ENCODE measurements around the gene GPANK1.
"Not testable (repeated sequence)": the region's sequence is repeated elsewhere in the genome, so short reads cannot be mapped to it uniquely, and the experiment has no call there.

Gene GPANK1

GRCh38 chr6:31664790-31665500 is at the start of gene GPANK1:
TSS of gene GPANK1 (minus strand) at chr6:31664997. CDS start at chr6:31664478, 519 bp downstream.
- in situ Hi-C loops (cut with HindIII; ENCODE audit: low sequenced_read_pairs), result no loop called here
- DNase-seq (ENCODE audit: low read depth), result peak; percentile 86
- TF ChIP-seq CTCF (IDR thresholded peaks at IDR 0.05; ENCODE audit: low read depth, low read length, missing control alignments), result no peak
- H3K4me3 ChIP-seq (ENCODE audit: low read depth, low read length), result peak within 1 kb of the TSS; percentile 95

- in situ Hi-C loops (cut with HindIII; ENCODE audit: low sequenced_read_pairs), result no loop called here
- no peak for DNase-seq (ENCODE audit: low read depth)
- H3K4me3 ChIP-seq (ENCODE audit: low read depth, low read length), result no peak overlapping the region
- no peak for TF ChIP-seq CTCF (IDR thresholded peaks at IDR 0.05; ENCODE audit: low read depth, low read length, missing control alignments)
Measured at GRCh38 chr6:31713991-31714684, 49.3 kb upstream of the GPANK1 start.

DNA sequence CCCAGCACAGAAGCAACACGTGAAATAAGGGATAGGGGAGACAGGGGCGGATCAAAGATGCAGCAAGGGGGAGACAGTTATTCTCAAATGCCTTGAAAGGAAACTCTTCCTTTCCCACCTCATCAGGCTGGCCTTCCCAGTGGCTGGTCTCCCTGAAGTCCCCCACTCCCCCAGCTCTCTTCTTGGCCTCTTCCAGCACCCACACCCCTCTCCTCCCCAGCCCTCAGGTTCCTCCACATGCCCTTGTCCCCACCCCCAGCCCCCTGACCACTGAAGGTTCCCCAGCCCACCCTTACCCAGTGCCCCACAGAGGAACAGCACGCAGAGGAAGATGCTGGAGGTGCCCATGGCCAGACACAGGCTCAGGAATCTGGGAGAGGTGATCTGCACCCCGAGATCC is 48.7 kb upstream of the GPANK1 start:
- in situ Hi-C loops (cut with HindIII; ENCODE audit: low sequenced_read_pairs), result no loop called here
- H3K4me3 ChIP-seq (ENCODE audit: low read depth, low read length), result no peak overlapping the region
- no peak for DNase-seq (ENCODE audit: low read depth)
- no peak for TF ChIP-seq CTCF (IDR thresholded peaks at IDR 0.05; ENCODE audit: low read depth, low read length, missing control alignments)

- no peak overlapping the region for H3K4me3 ChIP-seq (ENCODE audit: low read depth, low read length)
- no peak for DNase-seq (ENCODE audit: low read depth)
- in situ Hi-C loops (cut with HindIII; ENCODE audit: low sequenced_read_pairs), result no loop called here
- TF ChIP-seq CTCF (IDR thresholded peaks at IDR 0.05; ENCODE audit: low read depth, low read length, missing control alignments), result no peak
Measured at GRCh38 chr6:31712296-31712695, 47.5 kb upstream of the GPANK1 start.

- H3K4me3 ChIP-seq (ENCODE audit: low read depth, low read length), result no peak overlapping the region
- in situ Hi-C loops (cut with HindIII; ENCODE audit: low sequenced_read_pairs), result no loop called here
- no peak for DNase-seq (ENCODE audit: low read depth)
- TF ChIP-seq CTCF (IDR thresholded peaks at IDR 0.05; ENCODE audit: low read depth, low read length, missing control alignments), result no peak
Measured at GRCh38 chr6:31711233-31711632, 46.4 kb upstream of the GPANK1 start.

DNA sequence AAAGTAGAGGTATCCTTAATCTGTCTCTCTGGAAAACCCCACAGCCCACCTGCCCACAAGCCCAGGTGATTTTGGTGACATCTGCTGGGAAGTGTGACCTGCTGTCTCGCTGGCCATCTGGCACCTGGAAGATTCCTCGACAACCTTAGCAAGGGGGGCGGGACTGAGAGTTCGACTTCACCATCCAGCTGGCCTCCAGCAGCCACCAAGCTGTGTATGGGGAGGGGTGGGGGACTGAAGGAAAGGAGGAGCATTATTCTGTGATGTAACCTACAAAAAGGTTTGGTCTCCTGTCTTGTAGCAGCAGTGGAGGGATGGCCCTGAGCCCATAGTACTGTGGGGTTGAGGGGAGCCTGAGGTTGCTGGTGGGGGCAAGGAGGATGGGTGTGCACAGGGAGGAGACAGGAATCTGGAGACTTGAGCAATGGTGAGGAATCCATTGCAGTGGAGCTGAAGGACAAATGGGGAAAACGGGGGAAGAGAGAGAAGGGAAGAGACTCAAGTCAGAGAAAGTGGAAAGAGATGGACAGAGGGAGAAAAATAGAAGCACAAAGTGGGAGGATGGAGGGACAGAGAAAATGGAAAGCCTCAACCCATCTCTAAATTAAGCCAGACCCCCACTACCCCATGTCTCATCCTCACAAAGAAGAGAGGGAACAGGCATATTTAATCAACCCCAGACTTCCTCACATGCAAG is 45.9 kb upstream of the GPANK1 start:
- TF ChIP-seq CTCF (IDR thresholded peaks at IDR 0.05; ENCODE audit: low read depth, low read length, missing control alignments), result no peak
- no peak overlapping the region for H3K4me3 ChIP-seq (ENCODE audit: low read depth, low read length)
- in situ Hi-C loops (cut with HindIII; ENCODE audit: low sequenced_read_pairs), result no loop called here
- no peak for DNase-seq (ENCODE audit: low read depth)

DNA sequence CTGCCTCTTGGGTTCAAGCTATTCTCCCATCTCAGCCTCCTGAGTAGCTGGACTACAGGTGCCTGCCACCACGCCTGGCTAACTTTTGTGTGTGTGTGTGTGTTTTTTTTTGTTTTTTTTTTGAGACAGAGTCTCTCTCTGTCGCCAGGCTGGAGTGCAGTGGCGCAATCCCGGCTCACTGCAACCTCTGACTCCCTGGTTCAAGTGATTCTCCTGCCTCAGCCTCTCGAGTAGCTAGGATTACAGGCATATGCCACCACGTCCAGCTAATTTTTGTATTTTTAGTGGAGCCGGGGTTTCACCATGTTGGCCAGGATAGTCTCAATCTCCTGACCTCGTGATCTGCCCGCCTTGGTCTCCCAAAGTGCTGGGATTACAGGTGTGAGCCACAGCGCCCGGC is 44.4 kb upstream of the GPANK1 start:
- in situ Hi-C loops (cut with HindIII; ENCODE audit: low sequenced_read_pairs); DNase-seq (ENCODE audit: low read depth): not testable (repeated sequence)

More for the DNA sequence above, 44.4 kb upstream of the GPANK1 start:
- H3K4me3 ChIP-seq (ENCODE audit: low read depth, low read length), result not testable (repeated sequence)

Data from astrocyte of the cerebellum (primary cell).